Glutamatergic neuron (in vitro differentiated cells): ENCODE results near the gene PLEKHA5. TPM values are rescaled to one million over a fixed set of nuclear protein-coding genes. Genes with fewer than 3 reads are reported as not detected.

ENCODE experiments used
- DNase-seq: peaks from one replicate; pipeline ENCODE4 v3.0.0; 2022
- H3K27ac Mint-ChIP-seq: one replicate; pipeline ENCODE4 v1.8.0; 2020; ENCODE audit warnings: mild to moderate bottlenecking, mixed read lengths, inconsistent platforms; ENCODE audit not compliant: unreplicated experiment
- H3K27me3 Mint-ChIP-seq: one replicate; pipeline ENCODE4 v1.8.0; 2020; ENCODE audit warnings: mild to moderate bottlenecking, moderate library complexity, mixed read lengths, inconsistent platforms; ENCODE audit not compliant: unreplicated experiment
- H3K36me3 Mint-ChIP-seq: one replicate; pipeline ENCODE4 v1.8.0; 2020; ENCODE audit warnings: mild to moderate bottlenecking, mixed read lengths, inconsistent platforms; ENCODE audit not compliant: unreplicated experiment
- H3K4me1 Mint-ChIP-seq: one replicate; pipeline ENCODE4 v1.8.0; 2020; ENCODE audit warnings: mild to moderate bottlenecking, low read depth, mixed read lengths, inconsistent platforms; ENCODE audit not compliant: unreplicated experiment
- H3K4me3 Mint-ChIP-seq: one replicate; pipeline ENCODE4 v1.8.0; 2020; ENCODE audit warnings: mild to moderate bottlenecking, mixed read lengths, inconsistent platforms; ENCODE audit not compliant: unreplicated experiment
- H3K9me3 Mint-ChIP-seq: one replicate; pipeline ENCODE4 v1.8.0; 2020; ENCODE audit warnings: mild to moderate bottlenecking, moderate library complexity, mixed read lengths, inconsistent platforms; ENCODE audit not compliant: unreplicated experiment
- CTCF ChIP-seq: fragments of 200-600 bp; sonication (generic); IDR thresholded peaks from one replicate; pipeline ENCODE4 v1.5.0; 2021; ENCODE audit not compliant: partially characterized antibody, unreplicated experiment
- total RNA-seq: library from RNA; stranded (reverse); fragmentation: NEBNext Ultra II Directional; extraction: Animal tissue kit (Norgen Biotek cat#: 25700); gene quantifications from one replicate; pipeline ENCODE4 v1.2.1, GENCODE V29; 2021; ENCODE audit not compliant: unreplicated experiment

Gene PLEKHA5
- total RNA-seq, 1 donor from 2014 or later, result 314 TPM

- peaks cover 6% of the 10 kb centered on the region for H3K27me3 Mint-ChIP-seq
- peaks cover 38% of the 10 kb centered on the region for H3K4me1 Mint-ChIP-seq
- H3K4me3 Mint-ChIP-seq, result no peak overlapping the region
- TF ChIP-seq CTCF, result no peak
- H3K27ac Mint-ChIP-seq, result no peak overlapping the region
- H3K9me3 Mint-ChIP-seq, result peaks cover 7% of the 10 kb centered on the region
- no peak for DNase-seq
- H3K36me3 Mint-ChIP-seq, result no peaks in the 10 kb centered on the region
These were observed 72.1 kb downstream of the PLEKHA5 start for GRCh38 chr12:19201661-19202060.

- Mint-ChIP-seq H3K4me1 (peaks cover 39% of the 10 kb centered on the region), H3K27me3 (peaks cover 6% of the 10 kb centered on the region), H3K4me3 (no peak overlapping the region), H3K36me3 (no peaks in the 10 kb centered on the region), H3K9me3 (peaks cover 8% of the 10 kb centered on the region), H3K27ac (no peak overlapping the region)
- TF ChIP-seq CTCF, result no peak
- DNase-seq, result no peak
These were observed 73.5 kb downstream of the PLEKHA5 start for GRCh38 chr12:19203013-19203412.

GRCh38 chr12:19203539-19204506, 74.3 kb downstream of the PLEKHA5 start:
- Mint-ChIP-seq H3K36me3 (no peaks in the 10 kb centered on the region), H3K27ac (no peak overlapping the region), H3K4me1 (peaks cover 39% of the 10 kb centered on the region), H3K4me3 (no peak overlapping the region), H3K9me3 (peaks cover 8% of the 10 kb centered on the region), H3K27me3 (peaks cover 6% of the 10 kb centered on the region)
- no peak for TF ChIP-seq CTCF
- no peak for DNase-seq

GRCh38 chr12:19205120-19205519, 75.6 kb downstream of the PLEKHA5 start:
- no peak for TF ChIP-seq CTCF
- H3K9me3 Mint-ChIP-seq, result peaks cover 6% of the 10 kb centered on the region
- H3K4me1 Mint-ChIP-seq, result peaks cover 36% of the 10 kb centered on the region
- H3K36me3 Mint-ChIP-seq, result no peaks in the 10 kb centered on the region
- no peak for DNase-seq
- peaks cover 6% of the 10 kb centered on the region for H3K27me3 Mint-ChIP-seq
- peak overlapping the region; percentile 2 for H3K27ac Mint-ChIP-seq
- H3K4me3 Mint-ChIP-seq, result no peak overlapping the region

GRCh38 chr12:19206493-19207077, 77.1 kb downstream of the PLEKHA5 start:
- no peak for TF ChIP-seq CTCF
- Mint-ChIP-seq H3K36me3 (no peaks in the 10 kb centered on the region), H3K4me1 (peaks cover 30% of the 10 kb centered on the region), H3K9me3 (peaks cover 7% of the 10 kb centered on the region), H3K27me3 (peaks cover 6% of the 10 kb centered on the region), H3K4me3 (no peak overlapping the region), H3K27ac (no peak overlapping the region)
- DNase-seq, result no peak
